WTC11 (cell line): ENCODE data around the gene KIDINS220. TPM values are rescaled to one million over a fixed set of nuclear protein-coding genes. Genes with fewer than 3 reads are reported as not detected.
A peak's percentile ranks its signal among the peaks of the same experiment; 100 is the strongest.

Source experiments
- ATAC-seq: fragments of 200-7000 bp; cut with Tn5 transposase; 2 replicates; pipeline ENCODE4 v1.10.0; 2021; ENCODE audit warnings: mild to moderate bottlenecking, moderate library complexity
- CTCF ChIA-PET: fragments of 300-600 bp; sonication (Branson Sonifier 250); formaldehyde crosslinking; loops from one replicate; lab custom pipeline; 2021; ENCODE audit warnings: antibody characterized with exemption; lab: Charles Lee
- POLR2A ChIA-PET: fragments of 350-600 bp; sonication (Branson Sonifier 250); formaldehyde crosslinking; loops from one replicate; lab custom pipeline; 2021; ENCODE audit warnings: antibody characterized with exemption; lab: Charles Lee
- DNase-seq: peaks from one replicate; pipeline ENCODE4 v3.0.0; 2021; ENCODE audit warnings: low spot score
- H3K27ac Mint-ChIP-seq: 2 replicates; pipeline ENCODE4 v1.8.0; 2021; ENCODE audit warnings: mixed read lengths
- H3K27me3 Mint-ChIP-seq: 2 replicates; pipeline ENCODE4 v1.8.0; 2021; ENCODE audit warnings: low read depth, mild to moderate bottlenecking, moderate library complexity, mixed read lengths
- H3K36me3 Mint-ChIP-seq: 2 replicates; pipeline ENCODE4 v1.8.0; 2021; ENCODE audit warnings: mixed read lengths
- H3K4me1 Mint-ChIP-seq: 2 replicates; pipeline ENCODE4 v1.8.0; 2022; ENCODE audit warnings: mixed read lengths
- H3K4me3 Mint-ChIP-seq: 2 replicates; pipeline ENCODE4 v1.8.0; 2021; ENCODE audit warnings: mild to moderate bottlenecking, moderate library complexity, mixed read lengths
- H3K9me3 Mint-ChIP-seq: 2 replicates; pipeline ENCODE4 v1.8.0; 2021; ENCODE audit warnings: mixed read lengths
- ATF1 ChIP-seq: sonication (generic); formaldehyde crosslinking; IDR thresholded peaks from 2 replicates; pipeline ENCODE4 v1.8.1; 2023; ENCODE audit warnings: mild to moderate bottlenecking, moderate library complexity, missing genetic modification reagents
- ATF3 ChIP-seq: sonication (generic); formaldehyde crosslinking; conservative IDR thresholded peaks from 2 replicates; pipeline ENCODE4 v1.8.1; 2022; ENCODE audit warnings: mild to moderate bottlenecking, missing genetic modification reagents
- CREB1 ChIP-seq: sonication (generic); formaldehyde crosslinking; IDR thresholded peaks from 2 replicates; pipeline ENCODE4 v1.8.0; 2023; ENCODE audit warnings: mild to moderate bottlenecking, missing genetic modification reagents
- CTCF ChIP-seq: fragments of 200-600 bp; IDR thresholded peaks from 2 replicates; pipeline ENCODE4 v1.8.0; 2022; ENCODE audit warnings: antibody characterized with exemption
- ETV6 ChIP-seq: sonication (generic); formaldehyde crosslinking; IDR thresholded peaks from 2 replicates; pipeline ENCODE4 v1.8.1; 2022; ENCODE audit warnings: mild to moderate bottlenecking, missing genetic modification reagents
- IRF2 ChIP-seq: sonication (generic); formaldehyde crosslinking; IDR thresholded peaks from 2 replicates; pipeline ENCODE4 v1.8.0; 2022; ENCODE audit warnings: low read depth, missing genetic modification reagents, borderline replicate concordance
- JUN ChIP-seq: sonication (generic); formaldehyde crosslinking; IDR thresholded peaks from 2 replicates; pipeline ENCODE4 v1.8.0; 2023; ENCODE audit warnings: mild to moderate bottlenecking, missing genetic modification reagents
- PRRX2 ChIP-seq: fragments of 250-450 bp; sonication (Bioruptor Pico); IDR thresholded peaks from 2 replicates; pipeline ENCODE4 v1.8.0; 2021; ENCODE audit warnings: mild to moderate bottlenecking
- SP1 ChIP-seq: sonication (generic); formaldehyde crosslinking; conservative IDR thresholded peaks from 2 replicates; pipeline ENCODE4 v1.8.1; 2022; ENCODE audit warnings: missing genetic modification reagents
- TCF7 ChIP-seq: sonication (generic); formaldehyde crosslinking; IDR thresholded peaks from 2 replicates; pipeline ENCODE4 v1.8.0; 2022; ENCODE audit warnings: mild to moderate bottlenecking, low read depth, missing genetic modification reagents, moderate library complexity
- USF2 ChIP-seq: sonication (generic); formaldehyde crosslinking; IDR thresholded peaks from 2 replicates; pipeline ENCODE4 v1.8.1; 2023; ENCODE audit warnings: mild to moderate bottlenecking, missing genetic modification reagents, moderate library complexity
- ZBTB21 ChIP-seq: sonication (generic); formaldehyde crosslinking; IDR thresholded peaks from 2 replicates; pipeline ENCODE4 v1.8.1; 2023; ENCODE audit warnings: mild to moderate bottlenecking, missing genetic modification reagents, borderline replicate concordance
- ZNF121 ChIP-seq: sonication (generic); formaldehyde crosslinking; IDR thresholded peaks from 2 replicates; pipeline ENCODE4 v1.8.0; 2023; ENCODE audit warnings: missing genetic modification reagents
- ZNF416 ChIP-seq: fragments of 250-450 bp; sonication (Bioruptor Pico); IDR thresholded peaks from 2 replicates; pipeline ENCODE4 v1.9.0; 2021; ENCODE audit warnings: mild to moderate bottlenecking, inconsistent platforms
- ZNF423 ChIP-seq: fragments of 250-450 bp; sonication (Bioruptor Pico); IDR thresholded peaks from 2 replicates; pipeline ENCODE4 v2.1.2; 2022; ENCODE audit warnings: mild to moderate bottlenecking, moderate library complexity
- total RNA-seq: library from RNA; stranded (reverse); gene quantifications from 3 replicates; pipeline ENCODE4 v1.2.3, GENCODE V29; 2021
- TF ChIP-seq, protein P1 (sequence below): sonication (generic); formaldehyde crosslinking; IDR thresholded peaks from 2 replicates; pipeline ENCODE4 v1.8.0; 2023; ENCODE audit warnings: missing genetic modification reagents
- TF ChIP-seq, protein P2 (sequence below): sonication (generic); formaldehyde crosslinking; IDR thresholded peaks from 2 replicates; pipeline ENCODE4 v1.8.0; 2023; ENCODE audit warnings: mild to moderate bottlenecking, missing genetic modification reagents
- TF ChIP-seq, protein P3 (sequence below): sonication (generic); formaldehyde crosslinking; IDR thresholded peaks from 2 replicates; pipeline ENCODE4 v1.8.1; 2023; ENCODE audit warnings: mild to moderate bottlenecking, moderate library complexity, missing genetic modification reagents
- TF ChIP-seq, protein P4 (sequence below): fragments of 250-450 bp; sonication (Bioruptor Pico); IDR thresholded peaks from 2 replicates; pipeline ENCODE4 v1.9.0; 2021; ENCODE audit warnings: mild to moderate bottlenecking
- TF ChIP-seq, protein P5 (sequence below): sonication (generic); formaldehyde crosslinking; IDR thresholded peaks from 2 replicates; pipeline ENCODE4 v1.8.0; 2022; ENCODE audit warnings: mild to moderate bottlenecking, missing genetic modification reagents

Gene KIDINS220
- total RNA-seq, 1 experiment from 2014 or later: 23.9 TPM

- TF ChIP-seq ZNF121 (CRISPR knock-in tag) (no peak), ATF3 (CRISPR knock-in tag) (no peak), IRF2 (no peak), ZBTB21 (no peak), JUN (no peak), CREB1 (CRISPR knock-in tag) (no peak), ETV6 (no peak), ZNF416 (CRISPR knock-in tag) (no peak)
- TF ChIP-seq, protein P1, sequence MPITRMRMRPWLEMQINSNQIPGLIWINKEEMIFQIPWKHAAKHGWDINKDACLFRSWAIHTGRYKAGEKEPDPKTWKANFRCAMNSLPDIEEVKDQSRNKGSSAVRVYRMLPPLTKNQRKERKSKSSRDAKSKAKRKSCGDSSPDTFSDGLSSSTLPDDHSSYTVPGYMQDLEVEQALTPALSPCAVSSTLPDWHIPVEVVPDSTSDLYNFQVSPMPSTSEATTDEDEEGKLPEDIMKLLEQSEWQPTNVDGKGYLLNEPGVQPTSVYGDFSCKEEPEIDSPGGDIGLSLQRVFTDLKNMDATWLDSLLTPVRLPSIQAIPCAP (CRISPR knock-in tag): no peak
- TF ChIP-seq, protein P2, sequence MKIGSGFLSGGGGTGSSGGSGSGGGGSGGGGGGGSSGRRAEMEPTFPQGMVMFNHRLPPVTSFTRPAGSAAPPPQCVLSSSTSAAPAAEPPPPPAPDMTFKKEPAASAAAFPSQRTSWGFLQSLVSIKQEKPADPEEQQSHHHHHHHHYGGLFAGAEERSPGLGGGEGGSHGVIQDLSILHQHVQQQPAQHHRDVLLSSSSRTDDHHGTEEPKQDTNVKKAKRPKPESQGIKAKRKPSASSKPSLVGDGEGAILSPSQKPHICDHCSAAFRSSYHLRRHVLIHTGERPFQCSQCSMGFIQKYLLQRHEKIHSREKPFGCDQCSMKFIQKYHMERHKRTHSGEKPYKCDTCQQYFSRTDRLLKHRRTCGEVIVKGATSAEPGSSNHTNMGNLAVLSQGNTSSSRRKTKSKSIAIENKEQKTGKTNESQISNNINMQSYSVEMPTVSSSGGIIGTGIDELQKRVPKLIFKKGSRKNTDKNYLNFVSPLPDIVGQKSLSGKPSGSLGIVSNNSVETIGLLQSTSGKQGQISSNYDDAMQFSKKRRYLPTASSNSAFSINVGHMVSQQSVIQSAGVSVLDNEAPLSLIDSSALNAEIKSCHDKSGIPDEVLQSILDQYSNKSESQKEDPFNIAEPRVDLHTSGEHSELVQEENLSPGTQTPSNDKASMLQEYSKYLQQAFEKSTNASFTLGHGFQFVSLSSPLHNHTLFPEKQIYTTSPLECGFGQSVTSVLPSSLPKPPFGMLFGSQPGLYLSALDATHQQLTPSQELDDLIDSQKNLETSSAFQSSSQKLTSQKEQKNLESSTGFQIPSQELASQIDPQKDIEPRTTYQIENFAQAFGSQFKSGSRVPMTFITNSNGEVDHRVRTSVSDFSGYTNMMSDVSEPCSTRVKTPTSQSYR (CRISPR knock-in tag): no peak
- Mint-ChIP-seq H3K9me3 (peaks cover 13% of the 10 kb centered on the region), H3K4me3 (no peak overlapping the region), H3K27me3 (no peaks in the 10 kb centered on the region), H3K27ac (no peak overlapping the region), H3K36me3 (peaks cover 6% of the 10 kb centered on the region; the same call in 1 of the 2 replicates), H3K4me1 (peaks cover 9% of the 10 kb centered on the region)
- POLR2A ChIA-PET: interaction anchor here (0.7 kb wide), 1 partner anchor 164 kb away, joined by 3 read pairs; no protein-coding TSS in a partner anchor
- ATAC-seq (no peak), DNase-seq (no peak)
- CTCF ChIA-PET: interaction anchor here (2.1 to 2.4 kb wide), 2 partner anchors 8 to 12 kb away, joined by 13 to 15 read pairs; no protein-coding TSS in a partner anchor
Observed at GRCh38 chr2:8694737-8695136, 142.7 kb downstream of the KIDINS220 start.

DNA sequence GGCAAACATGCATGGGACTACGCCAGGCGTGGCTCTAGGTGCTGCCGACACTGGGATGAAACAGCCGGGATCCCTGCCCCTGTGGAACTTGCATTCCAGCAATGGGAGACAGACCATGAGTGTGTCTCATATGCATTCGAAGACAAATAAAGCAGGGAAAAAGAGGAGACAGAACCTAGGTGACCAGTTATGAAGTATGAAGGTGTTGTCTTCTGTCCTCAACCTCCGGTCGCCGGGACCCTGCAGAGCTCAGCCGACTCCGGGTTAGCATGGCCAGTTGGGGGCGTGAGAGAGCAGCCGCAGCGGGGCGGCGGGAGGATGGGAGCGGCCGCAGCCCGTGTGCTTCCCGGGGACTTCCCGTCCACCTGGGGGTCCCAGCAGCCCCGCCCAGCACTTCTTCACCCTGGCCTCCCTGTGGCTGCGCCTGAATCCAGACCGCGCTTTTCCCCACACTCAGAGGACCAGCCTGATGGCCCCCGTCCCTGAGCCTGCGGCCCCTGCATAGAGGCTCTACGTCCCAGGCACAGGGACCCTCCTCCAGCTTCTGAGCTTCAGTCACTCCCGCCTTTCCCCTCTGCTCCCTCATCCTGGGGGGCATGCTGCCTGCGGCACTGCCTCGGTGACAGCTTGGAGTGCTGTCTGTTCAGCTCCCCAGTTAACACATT lies 144.1 kb downstream of the KIDINS220 start:
- peaks cover 9% of the 10 kb centered on the region for H3K9me3 Mint-ChIP-seq
- H3K4me1 Mint-ChIP-seq: peaks cover 9% of the 10 kb centered on the region

More for the DNA sequence above, 144.1 kb downstream of the KIDINS220 start:
- Mint-ChIP-seq H3K27me3 (no peaks in the 10 kb centered on the region; the same call in 1 of the 2 replicates), H3K4me3 (peak overlapping the region; percentile 48), H3K27ac (no peak overlapping the region), H3K36me3 (peaks cover 6% of the 10 kb centered on the region; the same call in 1 of the 2 replicates)
- TF ChIP-seq IRF2 (no peak), USF2 (CRISPR knock-in tag) (no peak), SP1 (CRISPR knock-in tag) (peak; percentile 28; the same call in 1 of the 2 replicates), ZNF423 (CRISPR knock-in tag) (peak; percentile 81; the same call in 1 of the 2 replicates), ATF1 (0 out of 2 replicates have a peak, but pooled peaks have one; percentile 27), CTCF (peak; percentile 65), TCF7 (CRISPR knock-in tag) (no peak), PRRX2 (no peak)
- TF ChIP-seq, protein P3, sequence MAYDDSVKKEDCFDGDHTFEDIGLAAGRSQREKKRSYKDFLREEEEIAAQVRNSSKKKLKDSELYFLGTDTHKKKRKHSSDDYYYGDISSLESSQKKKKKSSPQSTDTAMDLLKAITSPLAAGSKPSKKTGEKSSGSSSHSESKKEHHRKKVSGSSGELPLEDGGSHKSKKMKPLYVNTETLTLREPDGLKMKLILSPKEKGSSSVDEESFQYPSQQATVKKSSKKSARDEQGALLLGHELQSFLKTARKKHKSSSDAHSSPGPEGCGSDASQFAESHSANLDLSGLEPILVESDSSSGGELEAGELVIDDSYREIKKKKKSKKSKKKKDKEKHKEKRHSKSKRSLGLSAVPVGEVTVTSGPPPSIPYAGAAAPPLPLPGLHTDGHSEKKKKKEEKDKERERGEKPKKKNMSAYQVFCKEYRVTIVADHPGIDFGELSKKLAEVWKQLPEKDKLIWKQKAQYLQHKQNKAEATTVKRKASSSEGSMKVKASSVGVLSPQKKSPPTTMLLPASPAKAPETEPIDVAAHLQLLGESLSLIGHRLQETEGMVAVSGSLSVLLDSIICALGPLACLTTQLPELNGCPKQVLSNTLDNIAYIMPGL: peak; percentile 73; the same call in 1 of the 2 replicates
- TF ChIP-seq, protein P4, sequence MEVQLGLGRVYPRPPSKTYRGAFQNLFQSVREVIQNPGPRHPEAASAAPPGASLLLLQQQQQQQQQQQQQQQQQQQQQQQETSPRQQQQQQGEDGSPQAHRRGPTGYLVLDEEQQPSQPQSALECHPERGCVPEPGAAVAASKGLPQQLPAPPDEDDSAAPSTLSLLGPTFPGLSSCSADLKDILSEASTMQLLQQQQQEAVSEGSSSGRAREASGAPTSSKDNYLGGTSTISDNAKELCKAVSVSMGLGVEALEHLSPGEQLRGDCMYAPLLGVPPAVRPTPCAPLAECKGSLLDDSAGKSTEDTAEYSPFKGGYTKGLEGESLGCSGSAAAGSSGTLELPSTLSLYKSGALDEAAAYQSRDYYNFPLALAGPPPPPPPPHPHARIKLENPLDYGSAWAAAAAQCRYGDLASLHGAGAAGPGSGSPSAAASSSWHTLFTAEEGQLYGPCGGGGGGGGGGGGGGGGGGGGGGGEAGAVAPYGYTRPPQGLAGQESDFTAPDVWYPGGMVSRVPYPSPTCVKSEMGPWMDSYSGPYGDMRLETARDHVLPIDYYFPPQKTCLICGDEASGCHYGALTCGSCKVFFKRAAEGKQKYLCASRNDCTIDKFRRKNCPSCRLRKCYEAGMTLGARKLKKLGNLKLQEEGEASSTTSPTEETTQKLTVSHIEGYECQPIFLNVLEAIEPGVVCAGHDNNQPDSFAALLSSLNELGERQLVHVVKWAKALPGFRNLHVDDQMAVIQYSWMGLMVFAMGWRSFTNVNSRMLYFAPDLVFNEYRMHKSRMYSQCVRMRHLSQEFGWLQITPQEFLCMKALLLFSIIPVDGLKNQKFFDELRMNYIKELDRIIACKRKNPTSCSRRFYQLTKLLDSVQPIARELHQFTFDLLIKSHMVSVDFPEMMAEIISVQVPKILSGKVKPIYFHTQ (CRISPR knock-in tag): no peak
- TF ChIP-seq, protein P5, sequence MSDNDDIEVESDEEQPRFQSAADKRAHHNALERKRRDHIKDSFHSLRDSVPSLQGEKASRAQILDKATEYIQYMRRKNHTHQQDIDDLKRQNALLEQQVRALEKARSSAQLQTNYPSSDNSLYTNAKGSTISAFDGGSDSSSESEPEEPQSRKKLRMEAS (CRISPR knock-in tag): peak; percentile 64; the same call in 1 of the 2 replicates
- DNase-seq (peak; percentile 72), ATAC-seq (peak; percentile 93)
- ChIA-PET CTCF (interaction anchor here (0.5 to 2.4 kb wide), 34 partner anchors 9 to 1266 kb away, joined by 3 to 17 read pairs (median 4); partner anchors contain the start of gene ID2), POLR2A (interaction anchor here (1.0 kb wide), 1 partner anchor 56 kb away, joined by 3 read pairs; no protein-coding TSS in a partner anchor)
